ENCODE results near the gene EMX2.
"Not testable (repeated sequence)": the region's sequence is repeated elsewhere in the genome, so short reads cannot be mapped to it uniquely, and the experiment has no call there.

EMX2 gene

GRCh38 chr10:117562896-117563737, 20.6 kb downstream of the EMX2 start:
- no peak for DNase-seq

DNA sequence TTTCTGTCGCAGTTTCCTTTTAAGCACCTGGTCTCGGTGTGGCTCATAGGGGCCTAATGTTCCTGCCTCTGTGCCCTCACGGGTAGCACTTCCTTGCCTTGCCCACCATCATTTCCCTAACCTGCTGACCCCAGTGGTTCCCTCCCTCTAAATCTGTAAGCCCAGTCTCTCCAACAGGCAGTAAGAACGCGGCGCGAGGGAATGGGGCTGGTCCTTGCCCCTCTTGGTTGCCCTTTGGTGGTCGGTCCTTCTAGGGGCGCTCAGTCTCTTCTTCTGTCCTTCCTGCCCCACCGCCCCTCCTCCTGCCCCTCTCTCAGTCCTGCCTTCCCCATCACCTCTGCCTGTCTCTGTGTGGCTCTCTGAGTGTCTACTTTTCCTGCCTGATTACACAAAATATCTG, 21.2 kb downstream of the EMX2 start:
- no peak for DNase-seq

- no peak for DNase-seq
Measured at GRCh38 chr10:117565068-117565467, 22.5 kb downstream of the EMX2 start.

- no peak for DNase-seq
Measured at GRCh38 chr10:117568334-117568733, 25.8 kb downstream of the EMX2 start.

DNA sequence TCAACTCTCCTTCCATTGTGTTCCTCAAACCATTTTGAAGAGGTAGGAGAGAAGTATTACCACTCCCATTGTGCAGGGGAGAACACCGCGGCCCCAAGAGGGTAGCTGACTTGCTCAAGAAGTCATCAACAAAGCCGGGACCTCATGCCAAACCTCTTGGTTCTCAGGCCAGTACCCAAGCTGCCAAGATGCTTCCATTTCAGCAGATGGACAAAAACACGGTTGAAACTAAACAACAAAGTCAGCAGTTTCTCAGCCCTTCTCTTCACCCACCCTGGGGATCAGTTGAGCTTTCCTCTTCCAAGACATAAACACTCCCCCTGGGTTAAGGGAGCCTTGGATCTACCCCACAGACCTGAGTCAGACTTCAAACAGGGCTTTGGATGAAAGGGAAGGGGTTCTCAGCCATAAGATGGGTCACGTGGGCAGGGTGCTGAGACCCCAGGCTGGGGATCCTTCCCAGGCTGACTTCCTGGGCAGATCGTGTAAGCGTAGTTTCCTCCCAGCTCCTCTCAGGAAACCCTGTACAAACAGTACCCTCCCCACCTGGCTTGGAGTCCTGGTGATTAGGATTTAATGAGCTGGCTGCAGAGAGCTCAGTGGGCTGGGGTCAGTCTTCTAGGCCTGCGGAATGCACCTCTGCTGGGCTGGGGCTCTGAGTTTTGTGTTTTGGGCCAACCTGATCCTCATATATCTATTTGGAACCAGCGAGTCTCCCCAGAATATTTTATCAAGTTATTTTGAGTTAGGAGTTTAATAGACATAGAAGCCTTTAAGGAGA, 27.3 kb downstream of the EMX2 start:
- DNase-seq = no peak

GRCh38 chr10:117570880-117571279, 28.3 kb downstream of the EMX2 start:
- DNase-seq = no peak

DNA sequence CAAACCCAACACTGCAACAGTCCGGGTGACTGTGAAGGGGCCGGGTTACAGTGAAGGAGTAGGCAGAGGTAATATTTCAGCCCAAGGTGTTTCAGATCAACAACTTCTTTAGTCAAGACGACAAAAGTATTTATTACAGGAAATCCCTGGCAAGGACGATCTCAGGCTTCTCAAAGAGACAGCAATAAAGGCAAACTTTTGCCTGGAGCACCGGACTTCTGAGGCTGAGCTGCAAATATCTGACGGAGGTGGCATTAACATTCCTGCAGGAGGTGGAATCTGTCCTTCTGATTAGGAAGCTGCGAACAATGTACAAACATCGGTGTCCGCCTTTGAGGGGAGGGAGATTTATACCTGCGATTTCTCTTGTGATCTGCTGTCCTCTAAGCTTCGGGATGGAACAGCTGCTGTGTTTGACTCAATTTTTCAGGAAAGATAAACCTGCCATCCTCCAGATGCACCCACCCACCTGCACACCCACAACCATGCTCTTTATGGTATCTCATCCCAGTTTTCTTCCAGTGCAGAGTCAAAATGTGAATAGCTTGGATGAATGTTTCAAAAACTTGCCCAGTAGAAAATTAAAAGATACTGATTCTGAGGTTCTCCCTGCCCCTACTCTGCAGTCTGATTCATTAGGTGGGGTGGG, 32.1 kb downstream of the EMX2 start:
- DNase-seq = no peak

GRCh38 chr10:117578490-117578889, 35.9 kb downstream of the EMX2 start:
- no peak for DNase-seq

GRCh38 chr10:117578999-117579590, 36.5 kb downstream of the EMX2 start:
- DNase-seq = no peak

DNA sequence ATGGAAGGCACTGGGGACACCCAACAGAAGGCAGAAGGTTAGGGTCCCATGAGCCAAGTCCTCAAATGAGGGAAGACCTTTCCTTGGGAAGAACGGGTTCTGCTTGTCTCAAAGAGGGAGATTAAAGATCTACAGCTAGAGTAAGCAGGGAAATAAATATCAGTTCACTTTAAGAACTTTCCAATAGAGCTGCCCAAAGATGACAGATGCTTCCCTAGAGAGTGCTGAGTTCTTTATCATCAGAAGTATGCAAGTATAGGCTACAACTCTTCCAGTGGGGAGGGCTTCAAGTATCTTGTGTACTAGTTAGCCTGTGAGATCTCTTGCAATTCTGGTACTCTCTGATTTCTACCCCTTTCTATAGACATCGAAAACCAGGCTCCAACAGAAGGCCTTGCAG, 39.4 kb downstream of the EMX2 start:
- no peak for DNase-seq

DNA sequence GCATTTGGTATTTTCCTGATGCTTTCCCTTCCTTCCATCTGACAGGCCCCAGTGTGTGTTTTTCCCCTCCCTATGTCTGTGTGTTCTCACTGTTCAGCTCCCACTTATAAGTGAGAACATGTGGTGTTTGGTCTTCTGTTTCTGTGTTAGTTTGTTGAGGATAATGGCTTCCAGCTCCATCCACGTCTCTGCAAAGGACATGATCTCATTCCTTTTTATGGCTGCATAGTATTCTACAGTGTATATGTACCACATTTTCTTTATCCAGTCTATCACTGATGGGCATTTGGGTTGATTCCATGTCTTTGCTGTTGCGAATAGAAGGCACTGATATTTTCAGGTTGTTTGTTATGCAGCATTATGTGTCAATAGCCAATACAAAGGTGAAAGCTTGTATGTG, 42.3 kb downstream of the EMX2 start:
- DNase-seq = not testable (repeated sequence)

DNA sequence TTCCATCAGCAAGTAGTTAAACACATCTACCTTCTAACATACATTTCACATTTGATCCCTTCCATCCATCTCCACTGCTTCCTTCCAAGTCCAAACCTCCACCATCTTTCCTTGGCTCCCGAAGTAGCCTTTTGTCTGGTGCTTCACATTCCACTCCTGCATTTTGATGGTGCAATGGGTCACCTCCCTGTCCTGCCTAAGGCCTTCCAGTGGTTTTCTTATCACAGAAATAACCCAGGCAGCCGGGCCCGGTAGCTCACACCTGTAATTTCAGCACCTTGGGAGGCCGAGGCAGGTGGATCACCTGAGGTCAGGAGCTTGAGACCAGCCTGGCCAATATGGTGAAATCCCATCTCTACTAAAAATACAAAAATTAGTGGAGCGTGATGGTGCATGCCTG, 44.5 kb downstream of the EMX2 start:
- DNase-seq = no peak

GRCh38 chr10:117590101-117590875, 47.7 kb downstream of the EMX2 start:
- DNase-seq = no peak

DNA sequence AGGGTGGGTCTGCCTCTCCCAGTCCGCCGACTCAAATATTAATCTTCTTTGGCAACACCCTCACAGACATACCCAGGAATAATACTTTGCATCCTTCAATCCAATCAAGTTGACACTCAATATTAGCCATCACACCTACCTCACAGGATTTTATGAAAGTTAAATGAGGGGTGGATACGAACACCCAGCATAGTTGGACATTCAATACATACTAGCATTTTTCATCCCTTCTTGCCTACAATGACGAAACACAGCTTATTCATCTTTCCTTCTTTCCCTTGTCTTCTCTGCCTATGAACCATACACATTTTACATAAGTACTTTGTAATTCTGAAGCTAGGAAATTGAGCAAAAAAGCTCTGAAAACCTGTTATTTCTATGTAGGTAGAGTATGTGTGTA, 48.5 kb downstream of the EMX2 start:
- DNase-seq = no peak

DNA sequence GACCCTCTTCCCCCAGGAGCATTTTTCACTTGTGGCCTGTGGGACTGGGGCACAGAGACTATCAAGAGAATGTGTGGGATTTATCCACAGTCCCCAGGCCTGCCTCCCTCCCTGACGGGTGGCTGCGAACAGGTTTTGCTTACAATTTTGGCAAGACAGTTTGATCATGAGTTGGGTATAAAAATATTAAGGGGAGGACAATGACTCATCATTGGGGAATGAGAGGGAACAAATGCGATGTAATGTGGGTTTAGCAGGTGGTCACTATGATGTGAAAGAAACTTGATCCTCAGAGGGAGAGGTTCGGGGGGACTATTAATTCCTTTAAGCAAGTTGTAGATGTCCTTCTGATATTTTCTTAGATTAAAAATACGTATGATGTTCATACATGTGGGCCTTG, 52.2 kb downstream of the EMX2 start:
- no peak for DNase-seq

DNA sequence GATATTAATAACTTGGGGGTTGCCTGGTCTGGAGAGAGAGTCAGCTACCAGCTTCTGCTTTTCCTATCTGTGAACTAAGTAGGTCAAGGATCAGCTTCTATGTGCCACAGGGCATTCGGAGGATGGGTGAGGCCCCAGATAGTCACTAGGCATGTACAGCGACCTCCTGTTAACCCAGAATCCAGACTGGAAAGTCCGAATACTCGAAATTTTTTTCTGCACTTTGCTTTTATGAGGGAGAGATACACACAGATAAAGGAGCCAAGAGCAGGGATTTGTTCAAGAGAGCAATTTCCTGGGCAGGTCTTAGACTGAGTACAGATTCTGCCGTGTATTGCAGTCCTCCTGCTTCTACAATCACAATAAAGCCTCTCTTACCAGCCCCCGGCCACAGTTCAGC, 54.2 kb downstream of the EMX2 start:
- DNase-seq = no peak

DNA sequence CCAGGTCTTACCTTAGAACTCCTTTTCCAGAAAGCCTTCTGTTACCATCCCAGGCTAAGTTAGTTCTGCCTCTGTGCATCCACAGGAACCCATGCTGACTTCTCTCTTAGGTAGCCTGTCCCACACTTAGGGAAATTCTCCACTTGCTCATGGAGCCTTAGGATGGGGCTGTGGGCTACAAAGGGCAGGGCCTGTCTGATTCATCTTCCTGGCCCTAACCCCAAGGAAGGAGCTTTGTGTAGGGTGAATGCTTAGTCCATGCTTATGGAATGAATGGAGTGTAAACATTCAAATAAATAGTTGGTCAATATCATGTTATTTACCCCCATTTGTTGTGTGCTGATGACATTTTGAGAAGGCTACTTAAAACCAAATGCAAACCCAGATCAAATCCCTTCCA, 54.7 kb downstream of the EMX2 start:
- DNase-seq = no peak

All from CD4-positive, alpha-beta T cell treated with Interleukin-17A for 4 hours (primary cell).